NOMO-1 treated with dmso at 0.1 percent for 144 hours (cell line): Measurements from ENCODE around the gene FCHSD1.

ENCODE experiments used
- DNase-seq: peaks from one replicate; lab custom pipeline; 2025; ENCODE audit not compliant: unreplicated experiment; lab: John Stamatoyannopoulos, UW

Gene FCHSD1

GRCh38 chr5:141646026-141646425, 5.2 kb downstream of the FCHSD1 start:
- no peak for DNase-seq

DNA sequence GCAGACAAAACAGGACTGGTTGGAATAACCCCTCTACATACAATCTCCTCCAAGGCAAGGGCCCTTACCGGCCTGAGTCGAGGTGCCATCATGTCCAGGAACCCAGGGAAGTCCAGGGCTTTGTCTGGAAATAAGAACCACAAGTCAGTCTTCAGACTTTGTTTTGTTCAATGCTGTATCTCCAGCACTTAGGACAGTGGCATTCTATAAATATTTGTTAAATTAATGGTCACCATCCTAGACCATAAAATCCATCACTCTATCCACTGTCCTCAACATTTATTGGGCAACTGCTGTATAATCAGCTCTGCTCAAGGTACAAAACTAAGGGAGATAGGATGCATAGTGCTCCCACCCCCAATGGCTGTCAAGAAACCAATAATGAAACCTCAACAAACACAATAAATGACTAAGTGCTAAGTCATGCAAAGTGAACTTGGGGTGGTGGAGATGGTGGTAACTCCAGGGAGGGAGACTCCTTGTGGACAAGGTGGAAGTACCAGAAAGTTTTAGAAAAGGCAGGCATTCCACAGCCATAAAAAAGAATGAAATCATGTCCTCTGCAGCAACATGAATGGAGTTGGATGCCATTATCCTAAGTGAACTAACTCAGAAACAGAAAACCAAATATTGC, 9.5 kb downstream of the FCHSD1 start:
- no peak for DNase-seq

DNA sequence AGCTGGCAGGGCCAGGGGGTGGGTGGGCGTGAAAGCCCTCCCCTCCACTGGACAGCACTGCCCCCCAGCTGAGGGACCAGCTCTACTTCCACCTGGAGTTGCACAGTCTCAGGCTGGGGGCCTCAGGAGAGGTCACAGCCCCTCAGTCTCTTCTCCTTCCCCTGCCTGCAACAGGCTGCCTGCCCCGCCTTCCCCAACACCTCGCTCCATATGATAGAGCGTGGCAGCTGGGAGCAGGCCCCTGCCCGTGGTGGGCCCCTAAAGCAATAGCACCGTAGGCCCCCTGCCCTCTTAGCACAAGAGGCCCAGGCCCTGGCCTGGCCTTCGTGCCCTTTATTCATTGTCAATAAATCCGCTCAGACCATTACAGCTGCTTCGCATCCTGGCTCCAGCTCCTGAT, 10.5 kb downstream of the FCHSD1 start:
- no peak for DNase-seq

GRCh38 chr5:141640051-141640415, 11.2 kb downstream of the FCHSD1 start:
- no peak for DNase-seq

DNA sequence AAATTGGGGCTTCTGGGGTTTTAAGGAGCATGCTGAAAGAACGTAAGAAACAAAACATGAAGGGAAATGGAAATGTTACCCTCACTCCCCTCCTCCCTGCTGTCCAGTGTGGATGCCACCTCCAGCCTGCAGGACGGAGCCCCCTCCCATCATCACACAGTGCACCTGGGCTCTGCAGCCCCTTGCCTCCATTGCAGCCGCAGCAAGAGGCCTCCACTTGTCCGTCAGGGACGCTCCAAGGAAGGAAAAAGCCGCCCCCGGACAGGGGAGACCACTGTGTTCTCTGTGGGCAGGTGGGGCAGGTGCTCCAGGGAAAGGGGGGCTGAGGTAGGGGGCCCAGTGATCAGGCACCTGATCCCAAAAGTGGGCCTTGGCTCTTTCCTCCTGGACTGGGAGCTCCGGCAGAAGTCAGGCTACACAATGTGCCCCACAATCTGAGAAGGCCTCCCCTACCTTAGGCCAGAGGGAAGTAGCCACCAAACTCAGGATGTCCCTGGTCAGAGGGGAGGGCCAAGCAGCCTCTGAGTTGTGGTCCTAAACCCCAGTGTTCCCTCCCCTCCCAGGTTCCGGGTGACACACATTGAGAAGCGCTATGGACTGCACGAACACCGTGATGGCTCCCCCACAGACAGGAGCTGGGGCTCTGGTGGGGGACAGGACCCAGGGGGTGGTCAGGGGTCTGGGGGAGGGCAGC, 11.7 kb downstream of the FCHSD1 start:
- DNase-seq: no peak

- DNase-seq: no peak
Measured at GRCh38 chr5:141638771-141639170, 12.4 kb downstream of the FCHSD1 start.

- peak; percentile 77 for DNase-seq
Measured at GRCh38 chr5:141637767-141638419, 13.3 kb downstream of the FCHSD1 start.

DNA sequence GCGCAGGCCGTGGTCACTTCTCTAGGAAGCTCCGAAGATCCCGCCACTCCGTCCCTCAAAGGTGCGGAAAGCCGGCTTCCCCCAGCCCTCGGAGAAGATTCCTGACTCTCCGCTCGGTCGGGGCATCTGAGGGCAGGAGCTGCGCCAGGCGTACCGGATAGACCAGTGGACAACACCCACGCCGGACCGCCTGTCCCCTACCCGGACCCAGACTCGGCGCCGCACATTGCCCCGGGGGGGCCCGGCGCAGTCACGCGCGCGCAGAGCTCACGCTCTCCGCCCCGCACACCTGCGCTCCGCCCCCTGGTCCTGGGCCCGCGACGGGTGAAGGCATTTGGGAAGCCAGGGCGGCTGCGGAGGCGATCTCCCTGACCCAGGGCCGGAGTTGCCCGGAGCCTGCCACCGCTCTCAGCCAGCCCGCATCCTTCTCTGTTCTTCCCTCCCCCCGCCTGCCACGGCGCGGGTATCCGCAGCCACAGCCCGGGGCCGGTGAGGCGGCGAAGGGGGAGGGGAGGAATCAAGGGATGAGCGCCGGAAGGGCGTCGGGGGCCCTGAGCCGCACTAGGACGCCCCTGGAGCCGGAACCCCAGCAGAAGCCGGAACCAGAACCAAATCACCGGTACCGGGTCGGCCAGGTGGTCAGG, 14.0 kb downstream of the FCHSD1 start:
- no peak for DNase-seq

DNA sequence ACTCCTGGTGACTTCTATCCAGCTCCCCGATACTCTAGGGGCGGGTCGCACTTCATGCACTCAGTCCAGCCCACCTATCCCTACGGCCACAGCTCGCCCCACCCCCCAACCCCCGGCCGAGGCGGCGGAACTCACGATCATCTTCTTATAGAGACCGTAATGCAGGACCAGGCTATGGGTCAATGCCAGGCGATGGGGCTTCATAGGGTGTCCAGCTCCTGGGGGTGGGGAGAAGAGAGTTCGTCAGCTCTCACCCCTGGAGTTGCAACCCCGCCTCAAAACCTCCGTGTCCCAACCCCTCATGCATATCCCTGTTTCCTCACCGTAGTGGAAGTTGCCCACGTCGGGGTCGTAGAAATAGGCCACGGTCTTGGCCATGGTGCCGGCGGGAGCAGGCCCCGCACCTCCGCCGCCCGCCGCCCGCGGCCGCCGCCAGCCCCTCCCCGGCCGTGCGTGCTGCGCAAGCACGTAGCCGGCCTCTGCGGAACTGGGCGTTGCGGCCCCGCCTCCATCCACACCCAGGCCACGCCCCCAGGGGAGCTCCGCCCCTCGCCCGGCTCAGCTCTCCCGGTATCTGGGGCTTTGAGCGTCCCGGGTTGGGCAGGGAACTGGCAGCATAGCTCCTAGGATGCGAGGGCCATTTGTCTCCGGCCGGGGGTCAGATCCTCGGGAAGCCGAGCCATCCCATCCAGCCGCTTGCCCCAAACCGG, 14.7 kb downstream of the FCHSD1 start, which contains the start of the genes HDAC3 and RELL2:
HDAC3 (minus strand) TSS at position 437 of the 710 bp plus-strand sequence; CDS start at position 378, 59 bp downstream.
RELL2 (plus strand) TSS at position 585 of the 710 bp plus-strand sequence. CDS start 1,229 bp downstream, outside the sequence.
- DNase-seq: peak; percentile 73

DNA sequence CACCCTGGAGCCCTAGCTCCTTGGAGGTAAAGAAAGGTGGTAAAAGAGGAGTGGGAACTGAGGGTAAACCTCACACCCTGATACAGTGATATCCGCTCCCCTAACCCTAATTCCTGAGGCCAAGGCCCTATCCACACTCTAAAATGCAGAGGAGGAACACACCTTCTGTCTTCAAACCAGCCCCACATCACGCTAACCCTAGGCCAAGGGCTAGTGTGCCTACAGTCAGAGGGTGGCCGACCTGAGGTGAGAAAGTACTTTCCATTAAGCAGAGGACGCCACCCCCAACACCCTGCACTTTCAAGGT, 15.2 kb downstream of the FCHSD1 start:
- DNase-seq: no peak

DNA sequence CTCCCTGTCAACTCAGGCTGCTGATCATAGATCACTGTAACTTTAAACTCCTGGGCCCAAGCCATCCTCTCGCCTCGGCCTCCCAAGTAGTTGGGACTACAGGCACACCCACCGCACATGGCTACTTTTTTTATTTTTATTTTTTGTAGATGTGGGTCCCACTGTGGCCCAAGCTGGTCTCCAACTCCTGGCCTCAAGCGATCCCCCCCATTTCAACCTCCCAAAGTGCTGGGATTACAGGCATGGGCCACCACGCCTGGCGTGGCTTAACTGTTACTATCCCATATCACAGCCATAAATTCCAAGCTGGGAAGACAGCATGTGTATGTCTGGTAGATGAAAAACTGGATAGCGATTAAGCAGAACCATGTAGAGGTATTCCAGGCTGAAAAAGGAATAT, 15.6 kb downstream of the FCHSD1 start:
- no peak for DNase-seq

DNA sequence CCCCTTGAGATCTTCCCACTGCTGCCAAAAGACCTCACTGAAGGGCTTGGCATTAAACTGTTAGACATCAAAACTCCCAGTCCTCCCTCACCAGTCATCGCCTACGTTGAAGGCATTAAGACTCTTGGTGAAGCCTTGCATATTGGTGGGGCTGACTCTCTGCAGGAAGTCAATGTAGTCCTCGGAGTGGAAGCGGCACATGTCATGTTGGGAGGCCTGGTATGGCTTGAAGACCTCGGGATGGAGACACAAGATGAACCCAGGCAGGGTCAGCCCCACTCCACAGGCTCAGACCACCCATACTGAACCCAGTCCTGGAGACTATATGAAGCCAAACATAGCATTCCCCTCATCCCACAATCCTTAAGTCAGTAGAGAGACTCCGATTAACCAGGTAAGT, 16.5 kb downstream of the FCHSD1 start:
- no peak for DNase-seq

- DNase-seq: peak; percentile 41
Measured at GRCh38 chr5:141633871-141634561, 17.2 kb downstream of the FCHSD1 start.

GRCh38 chr5:141632650-141633049, 18.6 kb downstream of the FCHSD1 start:
- no peak for DNase-seq

DNA sequence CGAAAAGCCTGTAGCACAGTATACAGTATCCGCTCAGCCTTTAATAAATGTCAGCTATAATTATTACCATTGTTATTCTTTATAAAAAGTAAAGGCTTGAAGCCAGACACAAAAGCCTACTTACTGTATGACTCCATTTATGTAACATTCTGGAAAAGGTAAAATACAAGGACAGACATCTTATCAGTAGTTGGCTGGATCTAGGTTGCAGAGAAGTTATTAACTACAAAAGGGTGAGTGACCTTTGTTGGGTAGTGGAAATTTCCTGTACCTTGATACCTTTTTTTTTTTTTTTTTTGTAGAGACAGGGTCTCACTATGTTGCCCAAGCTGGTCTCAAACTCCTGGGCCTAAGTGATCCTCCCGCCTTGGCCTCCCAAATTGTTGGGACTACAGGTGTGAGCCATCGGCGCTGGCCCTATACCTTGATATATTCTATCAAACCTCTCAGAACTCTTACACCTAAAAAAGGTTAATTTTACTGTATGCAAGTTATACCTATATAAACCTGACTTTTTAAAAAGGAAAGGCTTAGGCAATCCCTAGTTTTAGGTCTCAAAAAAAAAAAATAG, 20.6 kb downstream of the FCHSD1 start:
- no peak for DNase-seq

DNA sequence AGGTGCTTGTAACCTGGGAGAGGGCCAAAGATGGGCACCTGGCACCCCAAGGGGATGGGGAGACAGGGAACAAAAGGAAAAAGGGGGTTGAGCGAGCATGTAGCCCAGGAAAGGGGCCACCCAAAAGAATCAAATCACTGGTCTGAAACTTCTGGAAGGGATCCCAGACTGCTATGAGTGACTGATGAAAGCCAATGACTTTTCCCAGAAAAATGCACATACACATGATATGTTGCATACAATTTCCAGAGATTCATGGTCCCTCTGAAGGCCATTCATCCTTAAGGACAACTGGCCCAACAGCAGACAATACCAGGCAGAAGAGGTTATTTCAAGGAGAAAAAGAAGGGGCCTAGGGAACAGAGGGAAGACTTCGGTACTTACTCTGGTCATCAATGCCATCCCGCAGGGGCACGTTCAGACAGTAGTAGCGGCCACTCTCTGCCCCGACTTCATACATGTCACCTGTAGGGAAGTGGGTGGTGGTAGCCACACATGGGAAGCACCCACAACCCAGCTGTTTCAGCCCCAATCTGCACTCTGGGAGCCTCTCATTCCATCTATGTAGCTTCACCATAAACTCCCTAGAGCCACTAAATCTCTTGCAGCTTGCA, 22.9 kb downstream of the FCHSD1 start:
- no peak for DNase-seq

GRCh38 chr5:141623611-141624010, 27.6 kb downstream of the FCHSD1 start:
- no peak for DNase-seq

DNA sequence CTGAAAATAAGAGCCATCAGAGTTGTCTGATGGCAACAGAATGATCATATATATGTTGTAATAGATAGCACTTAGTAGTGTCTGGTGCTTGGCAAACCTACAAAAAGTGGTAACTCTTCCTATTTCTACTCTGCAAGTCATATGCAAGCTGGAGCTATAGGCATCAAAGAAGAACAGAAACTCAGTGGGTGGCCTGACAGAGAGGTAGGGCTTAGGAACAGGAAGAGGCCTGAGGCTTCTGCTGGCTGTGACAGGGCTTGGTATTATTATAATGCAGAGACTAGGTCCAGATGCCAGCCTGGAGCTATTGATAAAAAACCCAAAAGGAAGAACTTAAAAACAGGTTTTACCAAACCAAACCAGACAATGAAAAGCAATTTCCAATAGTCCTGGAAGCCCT, 28.0 kb downstream of the FCHSD1 start:
- DNase-seq: peak; percentile 96

GRCh38 chr5:141618804-141619554, 32.2 kb downstream of the FCHSD1 start, which contains the start of gene DIAPH1:
Gene DIAPH1 (minus strand): TSS chr5:141619000. CDS start chr5:141618914, 86 bp downstream.
- DNase-seq: peak; percentile 93
